GF-D8 (cell line): ENCODE measurements around the gene AP4B1.

Experiments used
- DNase-seq: peaks from one replicate; lab custom pipeline; 2025; lab: John Stamatoyannopoulos, UW

AP4B1 gene

GRCh38 chr1:113930499-113931161 lies 26.0 kb upstream of the AP4B1 start:
- DNase-seq: peak; percentile 72

GRCh38 chr1:113929750-113930498 lies 25.3 kb upstream of the AP4B1 start:
- no peak for DNase-seq

- DNase-seq: peak; percentile 73
Measured at GRCh38 chr1:113928941-113929749, 24.5 kb upstream of the AP4B1 start, which contains the start of gene HIPK1. Gene HIPK1 (plus strand): TSS chr1:113929324.

GRCh38 chr1:113928187-113928930 lies 23.8 kb upstream of the AP4B1 start:
- DNase-seq: no peak

- DNase-seq: no peak
Measured at GRCh38 chr1:113924473-113924872, 19.9 kb upstream of the AP4B1 start.

- DNase-seq: no peak
Measured at GRCh38 chr1:113922957-113923356, 18.4 kb upstream of the AP4B1 start.

- DNase-seq: no peak
Measured at GRCh38 chr1:113918243-113918642, 13.6 kb upstream of the AP4B1 start.

- DNase-seq: no peak
Measured at GRCh38 chr1:113917400-113918082, 12.9 kb upstream of the AP4B1 start.

GRCh38 chr1:113916974-113917373 lies 12.4 kb upstream of the AP4B1 start:
- DNase-seq: no peak

- no peak for DNase-seq
Measured at GRCh38 chr1:113913887-113914664, 9.5 kb upstream of the AP4B1 start.

GRCh38 chr1:113913312-113913668 lies 8.7 kb upstream of the AP4B1 start:
- DNase-seq: no peak

- no peak for DNase-seq
Measured at GRCh38 chr1:113912594-113913311, 8.2 kb upstream of the AP4B1 start.

- no peak for DNase-seq
Measured at GRCh38 chr1:113905435-113905861, 849 bp upstream of the AP4B1 start.

GRCh38 chr1:113904293-113904673 lies 316 bp downstream of the AP4B1 start:
- DNase-seq: no peak

GRCh38 chr1:113903501-113904292 lies 902 bp downstream of the AP4B1 start:
- DNase-seq: peak; percentile 50

GRCh38 chr1:113901191-113901590 lies 3.4 kb downstream of the AP4B1 start:
- no peak for DNase-seq

GRCh38 chr1:113899111-113899510 lies 5.5 kb downstream of the AP4B1 start:
- no peak for DNase-seq

- DNase-seq: peak; percentile 41
Measured at GRCh38 chr1:113898241-113898814, 6.3 kb downstream of the AP4B1 start.

- DNase-seq: no peak
Measured at GRCh38 chr1:113895961-113896360, 8.6 kb downstream of the AP4B1 start.
